Activated CD4-positive, alpha-beta T cell treated with anti-CD3 and anti-CD28 coated beads for 36 hours (primary cell): ENCODE data around the gene ACY1. TPM values are rescaled to one million over a fixed set of nuclear protein-coding genes. Genes with fewer than 3 reads are reported as not detected.

Experiments used
- ATAC-seq: fragments of 200-7000 bp; cut with Tn5 transposase; one replicate; pipeline ENCODE4 v1.10.0; 2021; ENCODE audit warnings: mild to moderate bottlenecking, moderate library complexity
- CTCF ChIA-PET: fragments of 350-600 bp; sonication (Branson Sonifier 250); formaldehyde crosslinking; loops from one replicate; lab custom pipeline; 2021; ENCODE audit warnings: antibody characterized with exemption; lab: Charles Lee
- POLR2A ChIA-PET: fragments of 350-600 bp; sonication (Branson Sonifier 250); formaldehyde crosslinking; loops from one replicate; lab custom pipeline; 2021; ENCODE audit warnings: antibody characterized with exemption, inconsistent platforms; lab: Charles Lee
- DNase-seq: peaks from one replicate; pipeline ENCODE4 v3.0.0-alpha.2; 2020
- H3K27ac Mint-ChIP-seq: one replicate; pipeline ENCODE4 v1.8.0; 2021; ENCODE audit warnings: mixed read lengths
- H3K27me3 Mint-ChIP-seq: one replicate; pipeline ENCODE4 v1.8.0; 2021; ENCODE audit warnings: mixed read lengths
- H3K36me3 Mint-ChIP-seq: one replicate; pipeline ENCODE4 v1.8.0; 2021; ENCODE audit warnings: low read depth, mixed read lengths
- H3K4me1 Mint-ChIP-seq: one replicate; pipeline ENCODE4 v1.8.0; 2021; ENCODE audit warnings: mixed read lengths
- H3K4me3 Mint-ChIP-seq: one replicate; pipeline ENCODE4 v1.8.0; 2021; ENCODE audit warnings: mild to moderate bottlenecking, moderate library complexity, mixed read lengths
- H3K9me3 Mint-ChIP-seq: one replicate; pipeline ENCODE4 v1.8.0; 2021; ENCODE audit warnings: low read depth, mixed read lengths
- intact Hi-C, 2 experiments: fragments of 100-400 bp; cut with DNase I in 1 of 2; cut with micrococcal nuclease in 1 of 2; formaldehyde crosslinking; loops; one replicate each; pipeline versions ENCODE4 v1.14.2 to v1.15.1; 2022 to 2024; cut with DNase I, micrococcal nuclease
- total RNA-seq, 2 experiments: library from RNA; stranded (reverse); gene quantifications; one replicate each; pipeline ENCODE4 v1.2.3, GENCODE V29; 2021

ACY1 gene
- total RNA-seq, 2 experiments from 2014 or later: 61.5 to 90.0 TPM

GRCh38 chr3:51966922-51967383 is 16.4 kb upstream of the ACY1 start:
- ATAC-seq: peak; percentile 71
- intact Hi-C loops: loop anchor here in 1 of 2 experiments (1.0 kb wide), 1 partner anchor 25 kb away; the partner anchor contains the start of gene PARP3
- peak overlapping the region; percentile 31 for H3K27ac Mint-ChIP-seq

DNA sequence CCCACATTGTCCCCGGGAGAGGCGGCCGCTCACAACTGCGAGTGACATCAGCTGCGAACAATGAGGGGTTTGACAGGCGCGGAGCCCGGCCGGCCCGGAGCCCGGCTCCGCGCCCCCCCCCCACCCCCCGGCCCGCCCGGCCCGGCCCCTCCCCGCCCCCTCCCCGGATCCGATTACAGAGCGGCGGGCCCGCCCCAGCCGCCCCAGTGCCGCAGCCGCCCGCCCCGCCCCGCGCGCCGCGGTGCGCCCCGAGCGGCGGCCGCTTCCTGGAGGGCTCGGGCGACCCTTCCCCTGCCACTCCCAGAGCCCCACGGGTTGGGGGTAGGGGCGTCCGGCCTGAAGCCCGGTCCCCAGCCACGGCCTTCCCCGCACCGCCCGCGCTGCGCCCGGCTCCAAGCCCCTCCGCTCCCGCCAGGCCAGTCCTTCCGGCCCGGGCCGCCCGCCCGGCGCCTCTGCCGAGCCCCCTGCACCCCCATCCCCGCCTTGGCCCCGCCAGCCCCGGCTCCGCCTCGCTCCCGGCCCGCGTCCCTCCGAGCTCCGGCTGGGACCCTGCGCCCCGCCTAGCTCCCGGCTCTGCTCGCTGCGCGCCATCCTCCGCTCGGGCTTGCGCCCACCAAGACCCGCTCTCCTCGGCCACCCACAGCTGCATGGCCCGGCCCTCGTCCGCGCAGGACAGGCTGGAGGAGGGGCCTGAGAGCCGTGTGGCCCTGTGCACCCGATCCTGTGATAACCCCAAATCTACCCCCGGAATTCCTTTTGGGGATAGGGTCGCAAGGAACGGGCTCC is 15.8 kb upstream of the ACY1 start, which contains the start of gene PCBP4:
TSS of gene PCBP4 (minus strand) at position 71 of the 786 bp plus-strand sequence. CDS start 6,214 bp downstream, outside the sequence.
- POLR2A ChIA-PET: no interaction called here
- no peaks in the 10 kb centered on the region for H3K9me3 Mint-ChIP-seq
- DNase-seq: peak; percentile 62

More at GRCh38 chr3:51966922-51967383, 16.4 kb upstream of the ACY1 start:
- Mint-ChIP-seq H3K4me1 (peaks cover 18% of the 10 kb centered on the region), H3K4me3 (peak overlapping the region; percentile 75), H3K36me3 (peaks cover 6% of the 10 kb centered on the region), H3K9me3 (no peaks in the 10 kb centered on the region), H3K27me3 (no peaks in the 10 kb centered on the region)
- DNase-seq: no peak
- POLR2A ChIA-PET: no interaction called here
- CTCF ChIA-PET: interaction anchor here (1.0 to 2.8 kb wide), 2 partner anchors 15 to 24 kb away, joined by 4 to 12 read pairs; partner anchors contain the start of gene ACY1

DNA sequence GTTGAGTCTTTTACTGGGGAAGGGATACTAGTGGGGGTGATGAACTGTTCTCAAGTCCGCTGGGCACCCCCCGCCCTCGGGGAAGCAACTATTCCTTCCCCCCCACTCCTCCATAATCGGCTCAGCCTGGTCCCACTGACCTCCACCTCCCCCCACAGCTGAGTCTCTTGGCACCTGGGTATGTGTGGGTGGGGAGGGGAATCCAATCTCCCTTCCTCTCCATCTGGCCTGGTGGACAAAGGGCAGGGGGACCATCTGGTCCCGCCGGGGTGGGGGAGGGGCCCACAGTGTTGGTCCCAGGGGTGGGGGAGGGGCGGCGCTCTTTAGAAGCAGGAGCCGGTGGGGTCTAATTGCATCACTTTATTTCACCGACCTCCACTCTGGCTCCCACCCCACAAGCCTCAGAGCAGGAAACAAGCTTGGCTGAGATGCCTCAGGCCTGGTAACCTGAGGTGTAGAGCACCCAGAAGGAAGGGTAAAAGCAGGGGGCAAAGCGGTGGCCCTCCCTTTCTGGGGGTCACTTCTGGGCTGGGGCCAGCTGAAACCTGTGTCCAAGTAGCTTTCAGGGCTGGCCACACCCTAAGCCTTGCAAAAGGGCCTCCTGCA is 15.1 kb upstream of the ACY1 start:
- Mint-ChIP-seq H3K4me1 (peaks cover 21% of the 10 kb centered on the region), H3K36me3 (peaks cover 9% of the 10 kb centered on the region), H3K27me3 (no peaks in the 10 kb centered on the region), H3K9me3 (no peaks in the 10 kb centered on the region), H3K4me3 (peak overlapping the region; percentile 75), H3K27ac (no peak overlapping the region)
- DNase-seq: no peak
- CTCF ChIA-PET: interaction anchor here (0.6 to 2.8 kb wide), 2 partner anchors 11 to 14 kb away, joined by 4 to 12 read pairs; partner anchors contain the start of gene ACY1
- POLR2A ChIA-PET: no interaction called here
- no peak for ATAC-seq
- intact Hi-C loops: no loop called here

More for the DNA sequence above, 15.8 kb upstream of the ACY1 start, which contains the start of gene PCBP4:
- peak; percentile 52 for ATAC-seq
- H3K4me3 Mint-ChIP-seq: peak within 1 kb of the TSS; percentile 75
- CTCF ChIA-PET: interaction anchor here (1.0 to 2.8 kb wide), 2 partner anchors 15 to 25 kb away, joined by 4 to 12 read pairs; partner anchors contain the start of gene ACY1
- peak within 1 kb of the TSS; percentile 31 for H3K27ac Mint-ChIP-seq
- H3K27me3 Mint-ChIP-seq: no peaks in the 10 kb centered on the region
- H3K36me3 Mint-ChIP-seq: peaks cover 9% of the 10 kb centered on the region
- intact Hi-C loops: loop anchor here in 1 of 2 experiments (1.0 kb wide), 1 partner anchor 25 kb away; the partner anchor contains the start of gene PARP3
- H3K4me1 Mint-ChIP-seq: peaks cover 20% of the 10 kb centered on the region

- peaks cover 12% of the 10 kb centered on the region for H3K36me3 Mint-ChIP-seq
- peaks cover 22% of the 10 kb centered on the region for H3K4me1 Mint-ChIP-seq
- ATAC-seq (no peak), DNase-seq (no peak)
- peak overlapping the region; percentile 34 for H3K27ac Mint-ChIP-seq
- ChIA-PET POLR2A (interaction anchor here (0.8 kb wide), 1 partner anchor 27 kb away, joined by 3 read pairs; the partner anchor contains the start of genes PARP3 and RRP9), CTCF (interaction anchor here (0.6 to 2.8 kb wide), 4 partner anchors 12 to 1358 kb away, joined by 3 to 12 read pairs (median 5); partner anchors contain the start of genes ACY1 and CISH)
- no peaks in the 10 kb centered on the region for H3K9me3 Mint-ChIP-seq
- intact Hi-C loops: no loop called here
- H3K27me3 Mint-ChIP-seq: no peaks in the 10 kb centered on the region
- H3K4me3 Mint-ChIP-seq: peak overlapping the region; percentile 28
Observed at GRCh38 chr3:51968883-51969678, 14.3 kb upstream of the ACY1 start.

DNA sequence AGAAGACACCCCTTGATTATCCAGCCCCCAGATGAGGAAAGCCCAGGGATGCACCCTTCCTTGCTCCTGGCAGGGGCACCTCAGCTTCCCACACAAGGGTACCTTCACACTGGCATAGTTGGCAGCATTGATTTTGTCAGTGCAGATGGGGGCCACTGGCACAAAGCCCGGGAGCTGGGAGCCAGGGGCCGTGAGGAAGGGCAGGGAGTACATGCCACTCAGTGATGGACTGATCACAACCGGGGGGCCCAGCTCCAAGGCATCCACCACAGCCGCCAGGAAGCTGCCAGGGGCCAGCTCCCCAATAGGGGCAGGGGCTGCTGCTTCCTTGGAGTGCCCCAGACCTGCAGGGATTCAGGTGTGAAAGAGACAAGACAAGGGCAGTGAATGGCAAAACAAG is 13.5 kb upstream of the ACY1 start:
- no peak overlapping the region for H3K27ac Mint-ChIP-seq
- H3K9me3 Mint-ChIP-seq: no peaks in the 10 kb centered on the region
- peaks cover 28% of the 10 kb centered on the region for H3K4me1 Mint-ChIP-seq
- peaks cover 12% of the 10 kb centered on the region for H3K36me3 Mint-ChIP-seq
- no peak for ATAC-seq
- DNase-seq: no peak
- intact Hi-C loops: loop anchor here in 1 of 2 experiments (10.0 kb wide), 2 partner anchors 575 to 715 kb away; partner anchors contain the start of genes GNL3, PBRM1 and RBM15B
- CTCF ChIA-PET: interaction anchor here (0.7 to 2.8 kb wide), 3 partner anchors 13 to 1358 kb away, joined by 3 to 12 read pairs (median 6); partner anchors contain the start of genes ACY1 and CISH
- H3K27me3 Mint-ChIP-seq: no peaks in the 10 kb centered on the region
- no peak overlapping the region for H3K4me3 Mint-ChIP-seq
- POLR2A ChIA-PET: interaction anchor here (0.8 kb wide), 1 partner anchor 28 kb away, joined by 3 read pairs; the partner anchor contains the start of genes PARP3 and RRP9

- Mint-ChIP-seq H3K9me3 (no peaks in the 10 kb centered on the region), H3K27me3 (no peaks in the 10 kb centered on the region), H3K4me1 (peaks cover 34% of the 10 kb centered on the region), H3K27ac (no peak overlapping the region), H3K36me3 (peaks cover 12% of the 10 kb centered on the region), H3K4me3 (no peak overlapping the region)
- ATAC-seq (no peak), DNase-seq (no peak)
- ChIA-PET CTCF (interaction anchor here (0.6 to 2.1 kb wide), 4 partner anchors 9 to 50 kb away, joined by 4 to 6 read pairs (median 4); partner anchors contain the start of gene RRP9), POLR2A (no interaction called here)
- intact Hi-C loops: loop anchor here in 1 of 2 experiments (10.0 kb wide), 2 partner anchors 576 to 714 kb away; partner anchors contain the start of genes GNL3, PBRM1 and RBM15B
Observed at GRCh38 chr3:51970606-51971300, 12.6 kb upstream of the ACY1 start.

DNA sequence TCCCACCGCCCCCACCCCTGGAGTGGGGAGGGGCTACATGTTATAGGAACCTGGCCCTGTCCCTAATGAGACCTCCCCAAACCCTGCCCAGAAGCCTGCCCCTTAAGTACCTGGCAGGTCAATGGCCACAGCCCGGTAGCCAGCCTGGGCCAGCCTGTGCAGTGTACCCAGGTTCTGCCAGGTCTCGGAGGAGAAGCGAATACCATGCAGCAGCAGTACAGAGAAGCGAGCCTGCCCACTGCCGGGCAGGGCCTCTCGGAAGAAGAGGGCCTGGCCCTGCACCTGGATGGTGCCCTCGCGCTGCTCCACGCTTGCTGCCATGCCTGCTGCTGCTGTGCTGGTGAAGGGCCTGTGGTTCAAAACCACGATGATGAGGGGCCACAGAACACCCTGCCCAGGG is 12.0 kb upstream of the ACY1 start:
- no peak for DNase-seq
- peaks cover 12% of the 10 kb centered on the region for H3K36me3 Mint-ChIP-seq
- ChIA-PET POLR2A (no interaction called here), CTCF (interaction anchor here (0.7 to 2.1 kb wide), 3 partner anchors 28 to 270 kb away, joined by 3 to 6 read pairs (median 4); partner anchors contain the start of gene RRP9)
- no peaks in the 10 kb centered on the region for H3K9me3 Mint-ChIP-seq
- intact Hi-C loops: loop anchor here in 1 of 2 experiments (10.0 kb wide), 2 partner anchors 577 to 713 kb away; partner anchors contain the start of genes GNL3, PBRM1 and RBM15B
- no peak for ATAC-seq
- H3K27me3 Mint-ChIP-seq: no peaks in the 10 kb centered on the region
- H3K27ac Mint-ChIP-seq: no peak overlapping the region
- peaks cover 38% of the 10 kb centered on the region for H3K4me1 Mint-ChIP-seq
- H3K4me3 Mint-ChIP-seq: no peak overlapping the region

DNA sequence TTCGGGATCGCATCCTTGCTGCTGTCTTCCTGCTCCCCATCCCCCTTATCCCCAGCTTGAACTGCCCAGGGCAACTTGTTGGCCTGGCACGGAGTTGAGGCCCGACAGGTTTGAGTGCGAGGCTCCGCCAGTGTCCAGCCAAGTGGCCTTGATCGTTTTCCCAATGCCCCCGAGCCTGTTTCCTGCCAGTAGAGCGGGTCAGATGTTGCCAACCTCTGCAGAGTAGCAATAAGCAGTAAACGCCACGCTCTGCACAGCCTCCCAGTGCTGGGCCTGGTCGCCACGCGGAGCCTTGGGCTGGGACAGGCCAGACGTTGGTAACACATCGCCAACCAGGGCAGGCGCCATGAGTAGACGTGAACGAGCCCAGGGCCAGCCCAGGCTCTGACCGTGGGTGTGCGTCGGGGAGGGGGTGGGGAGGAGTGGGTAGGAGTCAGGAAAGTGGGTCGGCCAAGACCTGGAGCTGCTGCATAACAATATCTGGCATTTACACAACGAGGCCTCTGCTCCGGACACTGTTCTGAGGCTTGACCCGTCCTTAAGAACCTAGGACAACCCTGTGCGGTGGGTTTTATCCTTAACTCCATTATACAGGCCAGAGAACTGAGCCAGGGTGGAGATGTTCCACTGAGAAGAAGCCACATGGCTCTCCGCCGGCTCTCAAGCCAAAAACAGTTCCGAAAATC is 8.9 kb upstream of the ACY1 start:
- Mint-ChIP-seq H3K4me3 (peak overlapping the region; percentile 97), H3K27ac (peak overlapping the region; percentile 97), H3K4me1 (peaks cover 34% of the 10 kb centered on the region), H3K9me3 (no peaks in the 10 kb centered on the region), H3K36me3 (peaks cover 9% of the 10 kb centered on the region), H3K27me3 (no peaks in the 10 kb centered on the region)
- ChIA-PET CTCF (interaction anchor here (0.6 to 3.1 kb wide), 18 partner anchors 8 to 476 kb away, joined by 3 to 30 read pairs (median 4); partner anchors contain the start of genes ACY1, GPR62, PARP3 and RPL29), POLR2A (interaction anchor here (0.6 to 1.5 kb wide), 7 partner anchors 8 to 279 kb away, joined by 3 to 8 read pairs (median 3); partner anchors contain the start of genes ACY1 and PARP3)
- DNase-seq: peak; percentile 52
- ATAC-seq: peak; percentile 39
- intact Hi-C loops: loop anchor here (1.0 to 10.0 kb wide), 7 partner anchors 9 to 710 kb away; partner anchors contain the start of genes PARP3 (in 2 of the 2), RPL29 (in 2 of the 2), ACY1 (in 1 of the 2) and GNL3 (in 1 of the 2)
